Breast epithelium (tissue), 3 donors: ENCODE results near the gene TASOR. TPM values are rescaled to one million over a fixed set of nuclear protein-coding genes. Genes with fewer than 3 reads are reported as not detected.

Experiments used
- total RNA-seq, 3 donors: library from RNA; depleted of rRNA; stranded (reverse); fragments of >200 nt; gene quantifications; one replicate each; pipeline ENCODE4 v1.1.0, GENCODE V29; 2016

Gene TASOR
- total RNA-seq, 3 donors from 2014 or later: 80.2 to 118 (median 80.6) TPM

Other genes with a start within 250 kb of the TASOR start
- gene ERC2, start 214.8 kb downstream of the TASOR start, total RNA-seq: 1 to 10 TPM in 2 of 3 donors, under 1 TPM in 1; 0.64 to 7.3 (median 1.3) TPM
- gene CCDC66, start 126.1 kb downstream of the TASOR start, total RNA-seq: 10 to 100 TPM; 34.6 to 67.0 (median 50.8) TPM
- 10 to 100 TPM; 11.0 to 45.4 (median 25.2) TPM for gene ARHGEF3, start 118.7 kb upstream of the TASOR start, total RNA-seq